NCI-H1105 (cell line): ENCODE results near the gene SKIDA1.

Source experiments
- DNase-seq: peaks from one replicate; lab custom pipeline; 2025; lab: John Stamatoyannopoulos, UW

Gene SKIDA1

DNA sequence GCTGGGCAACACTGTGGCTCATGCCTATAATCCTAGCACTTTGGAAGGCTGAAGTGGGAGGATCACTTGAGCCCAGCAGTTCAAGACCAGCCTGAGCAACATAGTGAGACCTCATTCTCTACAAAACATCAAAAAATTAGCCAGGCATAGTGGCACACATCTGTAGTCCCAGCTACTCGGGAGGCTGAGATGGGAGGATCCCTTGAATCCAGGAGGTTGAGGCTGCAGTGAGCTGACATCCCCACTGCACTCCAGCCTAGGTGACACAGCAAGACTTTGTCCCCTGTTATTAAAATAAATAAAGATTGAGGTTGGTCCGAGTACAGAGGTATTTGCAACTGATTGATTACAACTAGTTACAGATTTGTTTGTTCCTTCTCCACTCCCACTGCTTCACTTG, 44.1 kb downstream of the SKIDA1 start:
- no peak for DNase-seq

DNA sequence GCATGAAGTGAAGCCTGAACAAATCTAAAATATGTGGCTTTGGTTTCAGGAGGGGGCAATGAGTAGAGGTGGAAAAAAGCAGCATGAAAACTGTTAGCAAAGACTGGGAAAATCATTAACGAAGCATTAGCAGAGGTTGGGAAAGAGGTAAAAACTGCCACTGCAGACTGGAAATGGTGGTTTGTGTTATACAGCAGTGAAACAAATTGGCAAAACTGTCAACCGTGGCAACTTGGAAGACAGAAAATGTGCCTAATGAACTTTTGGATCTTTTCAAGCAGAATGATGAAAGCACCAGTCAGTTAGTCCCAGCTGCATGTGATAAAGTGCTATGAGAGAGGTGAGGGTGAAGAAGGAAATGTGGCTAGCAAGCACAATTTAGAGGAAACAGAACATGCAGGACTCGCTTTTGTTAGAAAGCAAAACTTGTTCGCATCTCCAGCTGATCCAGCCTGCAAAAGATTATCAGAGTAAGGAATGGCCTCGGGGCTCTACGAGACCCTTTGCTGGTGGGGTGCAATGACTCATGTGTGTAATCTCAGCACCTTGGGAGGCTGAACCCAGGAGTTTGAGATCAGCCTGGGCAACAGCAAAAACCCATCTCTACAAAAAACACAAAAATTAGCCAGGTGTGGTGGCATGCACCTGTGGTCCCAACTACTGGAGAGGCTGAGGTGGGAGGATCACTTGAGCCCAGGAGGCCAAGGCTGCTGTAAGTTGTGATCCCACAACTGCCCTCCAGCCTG, 45.7 kb downstream of the SKIDA1 start:
- DNase-seq = no peak

DNA sequence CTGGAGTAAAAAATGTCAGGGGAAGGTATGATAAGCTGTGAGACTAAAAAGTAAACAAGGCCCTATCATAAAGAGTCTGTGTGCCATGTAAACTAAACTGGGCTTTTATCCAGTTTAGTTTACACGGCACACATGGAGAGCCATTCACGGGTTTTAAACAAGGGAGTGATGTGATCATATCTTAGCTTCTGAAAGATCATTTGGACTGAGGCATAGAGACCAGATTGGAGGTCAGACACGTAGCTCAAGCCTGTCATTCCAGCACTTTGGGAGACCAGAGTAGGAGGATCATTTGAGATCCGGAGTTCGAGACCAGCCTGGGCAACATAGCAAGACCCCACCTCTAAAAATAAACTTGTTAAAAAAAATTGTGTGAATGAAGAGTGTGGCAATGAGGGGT, 50.1 kb downstream of the SKIDA1 start:
- DNase-seq = no peak

DNA sequence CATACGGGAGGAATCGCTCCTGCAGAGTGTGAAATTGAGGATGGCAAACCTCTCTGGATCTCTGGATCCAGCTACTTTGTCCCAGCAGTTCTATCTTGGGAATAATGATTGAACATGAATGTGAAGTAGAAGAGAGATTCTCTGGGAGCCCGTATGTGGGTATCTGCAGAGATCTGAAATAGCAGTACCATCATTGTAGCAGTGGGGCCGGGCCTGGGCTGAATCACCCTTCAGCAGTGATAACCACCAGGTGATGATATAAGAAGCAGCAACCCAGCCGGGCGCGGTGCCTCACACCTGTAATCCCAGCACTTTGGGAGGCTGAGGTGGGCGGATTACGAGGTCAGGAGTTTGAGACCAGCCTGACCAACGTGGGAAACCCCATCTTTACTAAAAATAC, 51.9 kb downstream of the SKIDA1 start:
- no peak for DNase-seq

DNA sequence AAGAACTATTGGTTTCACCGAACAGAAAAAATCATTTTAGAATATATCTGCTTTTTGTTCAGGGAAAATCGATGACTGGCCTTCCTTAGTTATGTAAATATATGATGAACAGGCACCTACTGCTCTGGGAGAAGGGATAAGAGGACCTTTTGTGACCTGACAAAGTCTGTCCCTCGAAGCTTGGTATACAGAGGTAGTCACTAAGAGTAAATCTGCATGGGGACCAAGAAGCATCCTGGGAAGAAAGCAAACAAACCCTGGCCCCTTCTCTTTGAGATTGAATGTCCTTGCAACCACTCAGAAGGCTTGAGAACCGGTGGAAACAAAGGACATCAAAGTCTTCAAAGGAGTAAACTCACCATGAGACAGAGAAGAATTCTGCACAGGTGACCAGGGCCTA, 52.3 kb downstream of the SKIDA1 start:
- DNase-seq = no peak

DNA sequence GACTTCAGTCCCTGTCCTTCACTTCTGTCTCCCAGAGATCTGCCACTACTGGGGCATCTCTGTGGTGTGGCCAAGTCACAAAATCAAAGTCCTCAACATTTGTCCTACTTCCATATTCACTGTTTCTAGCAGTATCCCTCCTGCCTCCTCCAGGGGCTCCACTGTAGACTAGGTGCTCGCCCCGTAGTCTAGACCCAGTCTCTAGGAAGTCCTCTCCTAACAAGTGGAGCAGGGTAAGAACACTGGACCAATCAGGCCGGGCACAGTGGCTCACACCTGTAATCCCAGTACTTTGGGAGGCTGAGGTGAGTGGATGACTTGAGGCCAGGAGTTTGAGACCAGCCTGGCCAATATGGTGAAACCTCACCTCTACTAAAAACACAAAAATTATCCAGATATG, 57.4 kb downstream of the SKIDA1 start:
- no peak for DNase-seq

DNA sequence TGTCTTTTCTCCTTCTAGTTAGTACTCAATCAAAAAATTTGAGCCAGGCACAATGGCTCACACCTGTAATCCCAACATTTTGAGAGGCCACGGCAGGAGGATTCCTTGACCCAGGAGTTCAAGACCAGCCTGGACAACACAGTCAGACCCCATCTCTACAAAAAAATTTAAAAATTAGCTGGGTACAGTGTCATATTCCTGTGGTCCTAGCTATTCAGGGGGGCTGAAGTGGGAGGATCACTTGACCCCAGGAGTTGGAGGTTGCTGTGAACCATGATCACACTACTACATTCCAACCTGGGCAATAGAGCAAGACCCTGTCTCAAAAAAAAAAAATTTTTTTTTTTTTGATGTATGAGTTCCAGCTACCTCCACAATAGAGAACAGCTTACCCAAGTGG, 57.8 kb downstream of the SKIDA1 start:
- DNase-seq = no peak

DNA sequence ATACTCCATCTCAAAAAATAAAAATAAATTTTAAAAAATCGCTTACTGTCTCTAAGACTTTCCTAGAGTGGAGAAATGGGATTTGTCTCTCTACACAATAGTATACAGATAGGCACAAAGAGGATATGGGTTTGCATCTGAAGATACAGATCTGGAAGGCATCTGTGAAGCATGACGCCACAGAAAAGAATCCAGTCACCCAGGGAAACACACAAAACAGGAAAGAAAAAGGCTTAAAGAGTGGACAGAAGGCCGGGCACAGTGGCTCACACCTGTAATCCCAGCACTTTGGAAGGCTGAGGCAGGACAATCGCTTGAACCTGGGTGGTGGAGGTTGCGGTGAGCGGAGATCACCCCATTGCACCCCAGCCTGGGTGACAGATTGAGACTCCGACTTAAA, 61.3 kb downstream of the SKIDA1 start:
- no peak for DNase-seq
